HG02588 (cell line): ENCODE measurements around the gene TRIM49B.
"Not testable (repeated sequence)": the region's sequence is repeated elsewhere in the genome, so short reads cannot be mapped to it uniquely, and the experiment has no call there.

Source experiments
- ATAC-seq: cut with Tn5 transposase; IDR thresholded peaks from one replicate; pipeline ENCODE4 v1.9.1; 2021; ENCODE audit warnings: mild to moderate bottlenecking, moderate library complexity; ENCODE audit not compliant: unreplicated experiment

Gene TRIM49B

GRCh38 chr11:49028523-49028922, at the start of gene TRIM49B:
Gene TRIM49B, plus strand, starts transcription at chr11:49028823. Its CDS starts 2,777 bp downstream, at chr11:49031600.
- ATAC-seq, result not testable (repeated sequence)

- ATAC-seq, result not testable (repeated sequence)
These were observed 44.8 kb upstream of the TRIM49B start, which contains the start of gene TRIM51G for GRCh38 chr11:48983785-48984184. Gene TRIM51G, minus strand, starts transcription at chr11:48983885. Its CDS starts 2,190 bp downstream, at chr11:48981695.

- not testable (repeated sequence) for ATAC-seq
These were observed 19.6 kb downstream of the TRIM49B start for GRCh38 chr11:49048229-49048628.

- ATAC-seq, result not testable (repeated sequence)
These were observed 21.2 kb downstream of the TRIM49B start for GRCh38 chr11:49049821-49050220.

GRCh38 chr11:49059012-49059411, 30.4 kb downstream of the TRIM49B start, which contains the start of gene TRIM64C:
Gene TRIM64C, minus strand, starts transcription at chr11:49059112. Its CDS starts 0 bp downstream, at chr11:49059112.
- ATAC-seq, result not testable (repeated sequence)

GRCh38 chr11:49069897-49070296, 41.3 kb downstream of the TRIM49B start:
- not testable (repeated sequence) for ATAC-seq
